Heart left ventricle (tissue), 16 donors: ENCODE data around the gene OPCML. TPM values are rescaled to one million over a fixed set of nuclear protein-coding genes. Genes with fewer than 3 reads are reported as not detected.

ENCODE experiments used
- ATAC-seq, 4 donors: fragments of 200-7000 bp; cut with Tn5 transposase; one replicate each; pipeline ENCODE4 v1.9.1; 2020 to 2022; ENCODE audit warnings: moderate library complexity in 4 of 4, mild to moderate bottlenecking in 3 of 4, moderate number of reproducible peaks in 1 of 4
- DNase-seq, 5 donors: peaks; one replicate each; pipeline ENCODE4 v3.0.0-alpha.2; 2020
- H3K27ac ChIP-seq, 12 donors: fragments of 200-600 bp; sonication (generic) in 4 of 12; one replicate each; pipeline versions ENCODE4 v1.5.0 to v1.8.0; 2016 to 2022; ENCODE audit warnings: mild to moderate bottlenecking in 2 of 12
- H3K27me3 ChIP-seq, 9 donors: fragments of 200-600 bp; sonication (generic) in 2 of 9; one replicate each; pipeline versions ENCODE4 v1.5.1 to v1.8.0; 2016 to 2022; ENCODE audit warnings: mild to moderate bottlenecking in 3 of 9
- H3K36me3 ChIP-seq, 9 donors: fragments of 200-600 bp; sonication (generic) in 2 of 9; one replicate each; pipeline versions ENCODE4 v1.5.0 to v1.8.0; 2018 to 2022; ENCODE audit warnings: mild to moderate bottlenecking in 2 of 9
- H3K4me1 ChIP-seq, 12 donors: fragments of 200-600 bp; sonication (generic) in 4 of 12; one replicate each; pipeline versions ENCODE4 v1.5.0 to v1.8.0; 2016 to 2022; ENCODE audit warnings: mild to moderate bottlenecking in 3 of 12
- H3K4me3 ChIP-seq, 12 donors: fragments of 200-600 bp; sonication (generic) in 4 of 12; one replicate each; pipeline versions ENCODE4 v1.5.0 to v1.8.0; 2017 to 2022; ENCODE audit warnings: mild to moderate bottlenecking in 9 of 12, moderate library complexity in 4 of 12
- H3K9me3 ChIP-seq, 12 donors: fragments of 200-600 bp; sonication (generic) in 4 of 12; one replicate each; pipeline versions ENCODE4 v1.5.0 to v1.8.0; 2016 to 2022; ENCODE audit warnings: mild to moderate bottlenecking in 1 of 12
- POLR2A ChIP-seq, 2 donors: fragments of 450-650 bp; IDR thresholded peaks; one replicate each; pipeline ENCODE4 v1.6.1; 2017; ENCODE audit warnings: antibody characterized with exemption in 2 of 2, mild to moderate bottlenecking in 2 of 2, moderate library complexity in 2 of 2
- WGBS, 4 donors: extraction: QIAGEN DNeasy Blood & Tissue Kit in 2 of 4; methylation state at CpG; one replicate each; pipeline versions ENCODE4 v1.1.5 to v1.1.7; 2013 to 2018; 5-methylcytosine and 5-hydroxymethylcytosine counted together
- intact Hi-C, 10 donors: fragments of 100-400 bp; cut with DNase I; formaldehyde crosslinking; loops; one replicate each; pipeline versions ENCODE4 v1.11.1 to v1.14.2; 2022
- polyA plus RNA-seq, 2 donors: library from polyadenylated mRNA; stranded (reverse); fragments of 200-250 nt; gene quantifications; one replicate each; pipeline ENCODE4 v1.2.3, GENCODE V29; 2013
- total RNA-seq, 9 donors: library from RNA; depleted of rRNA in 2 of 9; stranded (reverse); fragments of >200 nt in 2 of 9; fragmentation: NEBNext Ultra II Directional in 3 of 9; extraction: Animal tissue kit (Norgen Biotek cat#: 25700) in 3 of 9; gene quantifications; one replicate each; pipeline versions ENCODE4 v1.1.0 to v1.2.4, GENCODE V29; 2016 to 2023
- TF ChIP-seq, protein P1 (sequence below), 12 donors: fragments of 200-600 bp; sonication (generic) in 4 of 12; IDR thresholded peaks; one replicate each; pipeline versions ENCODE4 v1.5.0 to v1.8.0; 2018 to 2022; ENCODE audit warnings: antibody characterized with exemption in 12 of 12, mild to moderate bottlenecking in 5 of 12
- donor health status: ischemic (EF 13 %, LVEDD 7.1; RV severe dilation, severe dysfunction).
- donor health status: healthy with polysubstance abuse.
- donor health status: DM: no; HTN: yes; CAD: no.
- donor health status: DM: no; HTN: no; CAD: no.
- donor health status: ischemic (EF 25% LVEDD 6.9; RV normal size, moderate dysfunction).
- donor health status: ischemic (EF 25% LVEDD 5.7; RV mildly dilated, moderate dysfunction).
- donor health status: healthy.
- donor health status: DM: yes; HTN: yes; CAD: no.
- donor health status: ischemic (EF 35%, LVEDD 5.7; RV mildly dilated, moderate dysfunction).
- donor health status: nonischemic (EF 11% LVEDD 7.7; RV severe dilation, severe dysfunction).
- donor health status: DM: yes; HTN: yes; CAD: no.
- donor health status: PGD.
- donor health status: ischemic (EF 29% LVEDD 5.4; RV normal size, mild dysfunction).
- donor health status: nonischemic (EF 23%, LVEDD 6.1; RV moderate dilation, normal function).

Gene OPCML
- total and polyA plus RNA-seq, 11 donors, result 0.04 to 1.3 (median 0.23) TPM; not detected in 3

DNA sequence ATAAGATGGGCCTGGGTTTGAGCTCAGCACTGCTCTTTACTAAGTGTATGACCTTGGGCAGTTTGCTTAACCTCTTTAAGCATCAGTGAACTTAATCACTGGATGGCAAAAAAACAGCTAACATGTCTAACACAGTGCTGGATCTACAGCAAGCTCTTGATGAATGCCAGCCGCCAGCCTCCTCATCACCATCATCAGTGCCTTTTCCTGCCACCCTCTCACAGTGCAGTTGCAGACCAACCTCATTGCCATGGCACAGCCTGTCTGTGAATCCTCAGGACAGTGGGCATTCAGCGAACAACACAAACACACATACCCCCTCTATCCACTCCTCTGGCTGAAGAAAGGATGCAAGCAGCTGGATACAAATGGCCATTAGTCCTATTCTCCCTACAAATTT lies 133.0 kb downstream of the OPCML start:
- Histone ChIP-seq H3K4me1 (peaks cover 0 to 15% (median 0%) of the 10 kb centered on the region in 12 donors), H3K4me3 (no peak overlapping the region), H3K27me3 (no peaks in the 10 kb centered on the region), H3K36me3 (no peaks in the 10 kb centered on the region), H3K9me3 (no peaks in the 10 kb centered on the region), H3K27ac (no peak overlapping the region)
- 55 to 74% (median 68%) methylated on average over 2 of the region's 2 CpGs for WGBS, 4 donors
- intact Hi-C loops, result no loop called here
- TF ChIP-seq, protein P1, sequence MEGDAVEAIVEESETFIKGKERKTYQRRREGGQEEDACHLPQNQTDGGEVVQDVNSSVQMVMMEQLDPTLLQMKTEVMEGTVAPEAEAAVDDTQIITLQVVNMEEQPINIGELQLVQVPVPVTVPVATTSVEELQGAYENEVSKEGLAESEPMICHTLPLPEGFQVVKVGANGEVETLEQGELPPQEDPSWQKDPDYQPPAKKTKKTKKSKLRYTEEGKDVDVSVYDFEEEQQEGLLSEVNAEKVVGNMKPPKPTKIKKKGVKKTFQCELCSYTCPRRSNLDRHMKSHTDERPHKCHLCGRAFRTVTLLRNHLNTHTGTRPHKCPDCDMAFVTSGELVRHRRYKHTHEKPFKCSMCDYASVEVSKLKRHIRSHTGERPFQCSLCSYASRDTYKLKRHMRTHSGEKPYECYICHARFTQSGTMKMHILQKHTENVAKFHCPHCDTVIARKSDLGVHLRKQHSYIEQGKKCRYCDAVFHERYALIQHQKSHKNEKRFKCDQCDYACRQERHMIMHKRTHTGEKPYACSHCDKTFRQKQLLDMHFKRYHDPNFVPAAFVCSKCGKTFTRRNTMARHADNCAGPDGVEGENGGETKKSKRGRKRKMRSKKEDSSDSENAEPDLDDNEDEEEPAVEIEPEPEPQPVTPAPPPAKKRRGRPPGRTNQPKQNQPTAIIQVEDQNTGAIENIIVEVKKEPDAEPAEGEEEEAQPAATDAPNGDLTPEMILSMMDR (IDR thresholded peaks at IDR 0.05), result no peak
- no peak for TF ChIP-seq POLR2A (IDR thresholded peaks at IDR 0.05)
- ATAC-seq (peak in 1 of 4 donors; percentile 38), DNase-seq (no peak)

DNA sequence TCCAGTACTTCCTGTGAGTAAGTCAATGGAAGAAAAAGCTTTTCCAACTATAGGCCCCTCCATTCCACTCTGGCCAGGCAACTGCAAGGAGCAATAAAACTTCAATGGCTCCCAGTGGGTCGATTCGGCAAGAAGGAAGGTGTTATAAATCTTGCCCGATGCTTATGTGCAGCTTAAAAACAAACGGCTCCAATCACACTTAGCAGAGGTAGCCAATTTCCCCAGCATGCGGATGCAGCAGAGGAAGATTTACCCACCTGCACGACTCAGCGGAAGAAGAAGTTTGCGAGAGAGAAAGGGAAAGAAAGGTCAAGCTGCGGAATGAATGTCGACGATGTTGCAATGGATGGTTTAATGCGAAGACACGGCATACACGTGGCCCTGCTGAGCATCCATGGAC lies 141.5 kb downstream of the OPCML start:
- WGBS, 4 donors, result 92 to 94% (median 94%) methylated on average over 14 of the region's 14 CpGs
- Histone ChIP-seq H3K27me3 (peaks cover 0 to 4% (median 0%) of the 10 kb centered on the region in 9 donors), H3K4me1 (peaks cover 0 to 16% (median under 1%) of the 10 kb centered on the region in 12 donors), H3K4me3 (no peak overlapping the region), H3K36me3 (no peaks in the 10 kb centered on the region), H3K27ac (no peak overlapping the region), H3K9me3 (no peaks in the 10 kb centered on the region)
- no peak for ATAC-seq
- no peak for DNase-seq
- intact Hi-C loops, result no loop called here
- TF ChIP-seq, protein P1 (IDR thresholded peaks at IDR 0.05), result no peak
- no peak for TF ChIP-seq POLR2A (IDR thresholded peaks at IDR 0.05)

DNA sequence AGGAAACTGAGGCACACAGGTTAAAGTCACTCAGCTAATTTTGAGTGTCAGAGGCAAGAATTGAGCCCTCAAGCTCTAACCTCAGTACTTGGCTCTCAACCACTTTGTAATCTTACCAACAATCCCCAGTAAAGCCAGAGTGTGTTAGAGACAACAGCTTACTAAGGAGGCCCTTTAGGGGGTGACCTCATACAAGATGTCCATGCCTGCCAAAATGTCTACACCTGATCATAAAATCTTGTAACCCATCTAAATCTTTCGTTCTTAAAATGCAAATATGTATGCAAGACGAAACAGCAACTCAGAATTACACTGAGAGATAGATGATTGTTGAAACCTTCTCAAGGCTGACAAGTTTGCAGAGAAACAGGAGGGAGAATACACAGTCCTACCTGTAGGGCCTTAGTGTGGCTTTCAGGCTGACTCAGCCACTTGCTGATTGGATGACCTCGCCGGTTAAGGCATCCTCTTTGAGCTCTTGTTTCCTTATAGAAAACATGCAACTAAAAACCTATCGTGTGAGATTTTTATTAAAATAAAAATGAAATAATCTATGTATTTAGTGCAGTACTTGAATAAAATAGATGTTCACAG lies 143.2 kb downstream of the OPCML start:
- Histone ChIP-seq H3K4me3 (no peak overlapping the region), H3K9me3 (no peaks in the 10 kb centered on the region), H3K27me3 (peaks cover 0 to 4% (median 0%) of the 10 kb centered on the region in 9 donors), H3K36me3 (no peaks in the 10 kb centered on the region), H3K27ac (no peak overlapping the region), H3K4me1 (peaks cover 0 to 22% (median 2%) of the 10 kb centered on the region in 12 donors)
- 87 to 97% (median 96%) methylated on average over 5 of the region's 5 CpGs for WGBS, 4 donors
- TF ChIP-seq POLR2A (IDR thresholded peaks at IDR 0.05), result no peak
- TF ChIP-seq, protein P1 (IDR thresholded peaks at IDR 0.05), result no peak
- no peak for DNase-seq
- ATAC-seq, result no peak
- intact Hi-C loops, result no loop called here

DNA sequence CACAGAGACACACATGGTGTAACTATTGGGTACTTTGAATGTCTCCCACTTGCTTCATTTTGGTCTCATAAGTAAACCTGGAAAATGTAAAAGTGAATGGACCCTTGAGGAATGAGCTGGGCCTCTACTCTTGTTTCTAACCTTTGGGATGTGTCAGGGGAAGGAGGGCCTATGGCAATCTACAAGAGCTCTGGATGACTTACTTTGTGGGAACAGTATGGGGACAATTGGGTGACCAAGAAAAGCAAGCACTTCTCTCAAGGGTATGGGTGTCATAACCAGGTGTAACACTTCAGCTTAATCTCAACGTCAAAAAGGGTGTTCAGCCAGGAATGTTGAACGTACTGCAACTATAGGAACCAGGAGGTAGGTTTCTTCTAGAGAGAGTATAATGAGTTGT lies 144.0 kb downstream of the OPCML start:
- TF ChIP-seq POLR2A (IDR thresholded peaks at IDR 0.05), result no peak
- TF ChIP-seq, protein P1 (IDR thresholded peaks at IDR 0.05), result no peak
- H3K27ac ChIP-seq, result no peak overlapping the region
- peaks cover 0 to 22% (median 2%) of the 10 kb centered on the region in 12 donors for H3K4me1 ChIP-seq
- intact Hi-C loops, result no loop called here
- H3K27me3 ChIP-seq, result peaks cover 0 to 4% (median 0%) of the 10 kb centered on the region in 9 donors
- H3K36me3 ChIP-seq, result no peaks in the 10 kb centered on the region
- ATAC-seq, result no peak
- 80 to 100% (median 90%) methylated on average over 2 of the region's 2 CpGs for WGBS, 4 donors
- H3K4me3 ChIP-seq, result no peak overlapping the region
- no peak for DNase-seq
- no peaks in the 10 kb centered on the region for H3K9me3 ChIP-seq
